Neural progenitor cell (in vitro differentiated cells): ENCODE data around the gene KRTDAP. TPM values are rescaled to one million over a fixed set of nuclear protein-coding genes. Genes with fewer than 3 reads are reported as not detected.

Experiments
- DNase-seq: peaks from one replicate; pipeline ENCODE4 v3.0.0-alpha.2; 2016; ENCODE audit warnings: low spot score
- H2AFZ ChIP-seq: fragments of 200-600 bp; sonication (generic); replicated peaks from 2 replicates; pipeline ENCODE4 v1.6.1; 2016; ENCODE audit warnings: antibody characterized with exemption
- H3F3A ChIP-seq: fragments of 200-600 bp; sonication (generic); 2 replicates; pipeline ENCODE4 v1.6.1; 2016; ENCODE audit warnings: antibody characterized with exemption, low read depth
- H3K27ac ChIP-seq: fragments of 200-600 bp; sonication (generic); 2 replicates; pipeline ENCODE4 v1.5.1; 2016; ENCODE audit warnings: mild to moderate bottlenecking
- H3K27me3 ChIP-seq: fragments of 200-600 bp; sonication (generic); 2 replicates; pipeline ENCODE4 v1.6.1; 2016; ENCODE audit warnings: mild to moderate bottlenecking, moderate library complexity
- H3K36me3 ChIP-seq: fragments of 200-600 bp; sonication (generic); 2 replicates; pipeline ENCODE4 v1.5.1; 2016
- H3K4me1 ChIP-seq: fragments of 200-600 bp; sonication (generic); 2 replicates; pipeline ENCODE4 v1.6.1; 2016; ENCODE audit warnings: mixed run types
- H3K4me2 ChIP-seq: fragments of 200-600 bp; sonication (generic); 2 replicates; pipeline ENCODE4 v1.6.1; 2016
- H3K4me3 ChIP-seq: fragments of 200-600 bp; sonication (generic); 2 replicates; pipeline ENCODE4 v1.5.1; 2016
- H3K79me2 ChIP-seq: fragments of 200-600 bp; sonication (generic); 2 replicates; pipeline ENCODE4 v1.6.1; 2016; ENCODE audit warnings: low read depth
- H3K9ac ChIP-seq: fragments of 200-600 bp; sonication (generic); 2 replicates; pipeline ENCODE4 v1.6.1; 2016
- H3K9me3 ChIP-seq: fragments of 200-600 bp; sonication (generic); 2 replicates; pipeline ENCODE4 v1.5.1; 2016; ENCODE audit warnings: low read depth
- H4K20me1 ChIP-seq: fragments of 200-600 bp; sonication (generic); 2 replicates; pipeline ENCODE4 v1.6.1; 2016; ENCODE audit warnings: low read depth
- H3K27ac Mint-ChIP-seq: 3 replicates; pipeline ENCODE4 v1.8.0; 2021; ENCODE audit warnings: mixed read lengths
- H3K27me3 Mint-ChIP-seq: 2 replicates; pipeline ENCODE4 v1.8.0; 2022; ENCODE audit warnings: low read depth, mild to moderate bottlenecking, inconsistent platforms, moderate library complexity, mixed read lengths; ENCODE audit not compliant: insufficient read depth
- H3K36me3 Mint-ChIP-seq: 3 replicates; pipeline ENCODE4 v1.8.0; 2021; ENCODE audit warnings: mixed read lengths
- H3K4me1 Mint-ChIP-seq: 3 replicates; pipeline ENCODE4 v1.8.0; 2021; ENCODE audit warnings: mixed read lengths
- H3K4me3 Mint-ChIP-seq: 3 replicates; pipeline ENCODE4 v1.8.0; 2021; ENCODE audit warnings: mild to moderate bottlenecking, moderate library complexity, mixed read lengths
- H3K9me3 Mint-ChIP-seq: 3 replicates; pipeline ENCODE4 v1.8.0; 2020; ENCODE audit warnings: mixed read lengths
- CTCF ChIP-seq: fragments of 200-600 bp; sonication (generic); IDR thresholded peaks from 2 replicates; pipeline ENCODE4 v1.5.1; 2017; ENCODE audit warnings: antibody characterized with exemption, mild to moderate bottlenecking
- EZH2 ChIP-seq: fragments of 200-600 bp; sonication (generic); IDR thresholded peaks from 2 replicates; pipeline ENCODE4 v1.6.1; 2017; ENCODE audit warnings: antibody characterized with exemption, mild to moderate bottlenecking, moderate library complexity
- EZH2phosphoT487 ChIP-seq: fragments of 200-600 bp; sonication (generic); IDR thresholded peaks from 2 replicates; pipeline ENCODE4 v1.6.1; 2017; ENCODE audit warnings: antibody characterized with exemption
- total RNA-seq: library from RNA; depleted of rRNA; stranded (reverse); fragments of >200 nt; gene quantifications from 2 replicates; pipeline ENCODE4 v1.2.3, GENCODE V29; 2015; ENCODE audit warnings: low replicate concordance

The KRTDAP gene
- total RNA-seq, 1 donor from 2014 or later, result not detected

GRCh38 chr19:35501684-35502083 lies 11.4 kb upstream of the KRTDAP start:
- Histone ChIP-seq H3K4me1 (no peaks in the 10 kb centered on the region), H3K9me3 (no peaks in the 10 kb centered on the region), H3K27me3 (no peaks in the 10 kb centered on the region), H4K20me1 (no peaks in the 10 kb centered on the region), H3K9ac (no peak overlapping the region), H3K36me3 (no peaks in the 10 kb centered on the region), H2AFZ (no peak overlapping the region), H3F3A (no peaks in the 10 kb centered on the region), H3K27ac (no peak overlapping the region), H3K79me2 (no peaks in the 10 kb centered on the region), H3K4me2 (no peak overlapping the region), H3K4me3 (no peak overlapping the region)
- Mint-ChIP-seq H3K27me3 (peaks cover 20% of the 10 kb centered on the region), H3K27ac (no peak overlapping the region), H3K4me1 (peaks cover 4% of the 10 kb centered on the region), H3K4me3 (no peak overlapping the region), H3K36me3 (no peaks in the 10 kb centered on the region), H3K9me3 (no peaks in the 10 kb centered on the region)
- DNase-seq, result no peak
- TF ChIP-seq EZH2phosphoT487 (no peak), EZH2 (no peak), CTCF (no peak)

- no peaks in the 10 kb centered on the region for H3K36me3 Mint-ChIP-seq
- Histone ChIP-seq H3K9ac (no peak overlapping the region), H3F3A (no peaks in the 10 kb centered on the region), H3K36me3 (no peaks in the 10 kb centered on the region), H3K27me3 (no peaks in the 10 kb centered on the region), H3K27ac (no peak overlapping the region), H2AFZ (no peak overlapping the region), H3K79me2 (no peaks in the 10 kb centered on the region), H3K4me2 (no peak overlapping the region), H3K4me3 (no peak overlapping the region), H4K20me1 (peaks cover 4% of the 10 kb centered on the region), H3K9me3 (no peaks in the 10 kb centered on the region), H3K4me1 (no peaks in the 10 kb centered on the region)
- no peak for TF ChIP-seq EZH2phosphoT487
- no peak for TF ChIP-seq CTCF
- TF ChIP-seq EZH2, result no peak
- no peak for DNase-seq
- no peaks in the 10 kb centered on the region for H3K9me3 Mint-ChIP-seq
- no peak overlapping the region for H3K4me3 Mint-ChIP-seq
- H3K27me3 Mint-ChIP-seq, result peaks cover 12% of the 10 kb centered on the region
- no peak overlapping the region for H3K27ac Mint-ChIP-seq
- H3K4me1 Mint-ChIP-seq, result peaks cover 4% of the 10 kb centered on the region
Observed at GRCh38 chr19:35500611-35501010, 10.3 kb upstream of the KRTDAP start.

GRCh38 chr19:35498984-35499527 lies 8.8 kb upstream of the KRTDAP start:
- no peak overlapping the region for H3K4me3 ChIP-seq
- H3K4me1 ChIP-seq, result no peaks in the 10 kb centered on the region
- H3K9ac ChIP-seq, result no peak overlapping the region
- TF ChIP-seq EZH2 (no peak), EZH2phosphoT487 (no peak), CTCF (no peak)
- no peaks in the 10 kb centered on the region for H3K36me3 ChIP-seq
- no peaks in the 10 kb centered on the region for H3K9me3 Mint-ChIP-seq
- peaks cover 4% of the 10 kb centered on the region for H3K4me1 Mint-ChIP-seq
- no peak overlapping the region for H3K4me3 Mint-ChIP-seq
- no peaks in the 10 kb centered on the region for H3K36me3 Mint-ChIP-seq
- H3F3A ChIP-seq, result no peaks in the 10 kb centered on the region
- no peaks in the 10 kb centered on the region for H3K27me3 ChIP-seq
- no peak overlapping the region for H3K27ac ChIP-seq
- H3K4me2 ChIP-seq, result no peak overlapping the region
- H4K20me1 ChIP-seq, result peaks cover 6% of the 10 kb centered on the region
- H3K79me2 ChIP-seq, result no peaks in the 10 kb centered on the region
- no peak for DNase-seq
- no peaks in the 10 kb centered on the region for H3K9me3 ChIP-seq
- peaks cover 11% of the 10 kb centered on the region for H3K27me3 Mint-ChIP-seq
- no peak overlapping the region for H3K27ac Mint-ChIP-seq
- no peak overlapping the region for H2AFZ ChIP-seq
